Vagina (tissue), 2 donors: ENCODE measurements around the gene VEGFD.

Experiments used
- CTCF ChIP-seq, 3 experiments: fragments of 450-650 bp in 2 of 3; fragments of 200-600 bp in 1 of 3; sonication (generic) in 1 of 3; IDR thresholded peaks; one replicate each; pipeline ENCODE4 v1.5.1; 2017 to 2019; ENCODE audit warnings: antibody characterized with exemption in 3 of 3, mild to moderate bottlenecking in 2 of 3, moderate library complexity in 2 of 3
- POLR2A ChIP-seq, 2 donors: fragments of 450-650 bp; IDR thresholded peaks; one replicate each; pipeline ENCODE4 v1.6.1; 2017; ENCODE audit warnings: antibody characterized with exemption in 2 of 2, mild to moderate bottlenecking in 2 of 2, moderate library complexity in 2 of 2
- POLR2AphosphoS5 ChIP-seq, 2 donors: sonication (generic); formaldehyde crosslinking; IDR thresholded peaks; one replicate each; pipeline ENCODE4 v1.9.0; 2017; ENCODE audit warnings: antibody characterized with exemption in 2 of 2, mild to moderate bottlenecking in 2 of 2, low read depth in 1 of 2; ENCODE audit not compliant: insufficient read depth in 1 of 2

GRCh38 chrX:15418707-15419181 is 34.5 kb upstream of the VEGFD start:
- no peak for TF ChIP-seq CTCF (IDR thresholded peaks at IDR 0.05)
- TF ChIP-seq POLR2A (IDR thresholded peaks at IDR 0.05), result no peak
- TF ChIP-seq POLR2AphosphoS5 (IDR thresholded peaks at IDR 0.05; ENCODE audit: insufficient read depth in 1 of 2, low read depth in 1 of 2), result no peak
